Measurements from ENCODE around the gene SLC45A3.

- TF ChIP-seq POLR2A (IDR thresholded peaks at IDR 0.05; ENCODE audit: low read depth, low read length) = no peak
- no peak for TF ChIP-seq POLR2AphosphoS5 (IDR thresholded peaks at IDR 0.05; ENCODE audit: low read depth, low read length)
- TF ChIP-seq PAX5 (IDR thresholded peaks at IDR 0.05; ENCODE audit: insufficient read depth, low read length, severe bottlenecking) = no peak
Measured at GRCh38 chr1:205615789-205616188, 64.5 kb downstream of the SLC45A3 start.
